ENCODE results near the gene LGR4. TPM values are rescaled to one million over a fixed set of nuclear protein-coding genes. Genes with fewer than 3 reads are reported as not detected.
"Not testable (repeated sequence)": the region's sequence is repeated elsewhere in the genome, so short reads cannot be mapped to it uniquely, and the experiment has no call there.

The LGR4 gene
- total and polyA plus RNA-seq, 11 donors, result 7.4 to 39.1 (median 28.3) TPM

DNA sequence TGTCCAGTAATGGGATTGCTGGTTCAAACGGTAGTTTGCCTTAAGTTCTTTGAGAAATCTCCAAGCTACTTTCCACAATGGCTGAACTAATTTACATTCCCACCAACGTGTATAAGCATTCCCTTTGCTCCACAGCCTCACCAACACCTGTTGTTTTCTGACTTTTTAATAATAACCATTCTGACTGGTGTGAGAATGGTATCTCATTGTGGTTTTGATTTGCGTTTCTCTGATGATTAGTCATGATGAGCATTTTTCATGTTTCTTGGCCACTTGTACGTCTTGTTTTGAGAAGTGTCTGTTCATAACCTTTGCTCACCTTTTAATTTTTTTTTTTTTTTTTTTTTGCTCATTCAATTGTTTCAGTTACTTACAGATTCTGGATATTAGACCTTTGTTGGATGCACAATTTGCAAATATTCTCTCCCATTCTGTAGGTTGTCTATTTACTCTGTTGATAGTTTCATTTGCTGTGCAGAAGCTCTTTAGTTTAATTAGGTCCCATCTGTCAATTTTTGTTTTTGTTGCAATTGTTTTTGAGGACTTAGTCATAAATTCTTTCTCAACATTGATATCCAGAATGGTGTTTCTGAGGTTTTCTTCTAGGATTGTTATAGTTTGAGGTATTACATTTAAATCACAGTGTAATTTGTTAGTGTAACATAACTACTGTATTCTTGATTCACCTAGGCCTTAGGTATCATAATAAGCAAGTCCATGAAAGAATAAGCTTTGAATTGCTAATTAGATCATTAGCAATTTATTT, 142.5 kb downstream of the LGR4 start:
- ATAC-seq, result no peak
- peaks cover 0 to 10% (median 0%) of the 10 kb centered on the region in 12 donors for H3K9me3 ChIP-seq
- DNase-seq, result no peak
- intact Hi-C loops (cut with DNase I), result no loop called here
- no peaks in the 10 kb centered on the region for H3K4me1 ChIP-seq
- H3K4me3 ChIP-seq, result no peak overlapping the region
- no peaks in the 10 kb centered on the region for H3K36me3 ChIP-seq
- no peaks in the 10 kb centered on the region for H3K27me3 ChIP-seq
- 95 to 97% (median 96%) methylated on average over 4 of the region's 4 CpGs for WGBS, 4 donors
- no peak for TF ChIP-seq POLR2A (IDR thresholded peaks at IDR 0.05)
- TF ChIP-seq, protein P1, sequence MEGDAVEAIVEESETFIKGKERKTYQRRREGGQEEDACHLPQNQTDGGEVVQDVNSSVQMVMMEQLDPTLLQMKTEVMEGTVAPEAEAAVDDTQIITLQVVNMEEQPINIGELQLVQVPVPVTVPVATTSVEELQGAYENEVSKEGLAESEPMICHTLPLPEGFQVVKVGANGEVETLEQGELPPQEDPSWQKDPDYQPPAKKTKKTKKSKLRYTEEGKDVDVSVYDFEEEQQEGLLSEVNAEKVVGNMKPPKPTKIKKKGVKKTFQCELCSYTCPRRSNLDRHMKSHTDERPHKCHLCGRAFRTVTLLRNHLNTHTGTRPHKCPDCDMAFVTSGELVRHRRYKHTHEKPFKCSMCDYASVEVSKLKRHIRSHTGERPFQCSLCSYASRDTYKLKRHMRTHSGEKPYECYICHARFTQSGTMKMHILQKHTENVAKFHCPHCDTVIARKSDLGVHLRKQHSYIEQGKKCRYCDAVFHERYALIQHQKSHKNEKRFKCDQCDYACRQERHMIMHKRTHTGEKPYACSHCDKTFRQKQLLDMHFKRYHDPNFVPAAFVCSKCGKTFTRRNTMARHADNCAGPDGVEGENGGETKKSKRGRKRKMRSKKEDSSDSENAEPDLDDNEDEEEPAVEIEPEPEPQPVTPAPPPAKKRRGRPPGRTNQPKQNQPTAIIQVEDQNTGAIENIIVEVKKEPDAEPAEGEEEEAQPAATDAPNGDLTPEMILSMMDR (IDR thresholded peaks at IDR 0.05), result no peak
- H3K27ac ChIP-seq, result no peak overlapping the region

DNA sequence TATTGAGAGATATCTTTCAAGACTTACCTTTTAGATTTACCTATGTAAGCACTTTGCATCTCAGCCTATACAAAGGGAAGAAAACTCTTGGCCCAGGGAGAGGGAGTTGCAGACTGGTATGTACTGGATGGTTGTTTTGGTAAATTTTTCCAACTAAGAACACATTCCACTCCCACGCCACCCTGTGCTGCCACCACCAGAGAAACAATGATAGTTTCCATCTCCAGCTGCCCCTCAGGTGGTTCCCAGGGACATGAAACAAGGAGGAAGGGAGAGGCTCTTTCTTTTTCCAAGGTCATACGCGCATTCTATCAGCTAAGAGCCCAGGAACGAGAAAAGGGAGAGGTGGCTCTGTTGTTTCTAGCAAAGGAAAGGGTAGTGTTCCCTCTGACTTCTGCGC, 144.0 kb downstream of the LGR4 start:
- no peak overlapping the region for H3K27ac ChIP-seq
- no peaks in the 10 kb centered on the region for H3K27me3 ChIP-seq
- 85 to 90% (median 89%) methylated on average over 5 of the region's 5 CpGs for WGBS, 4 donors
- TF ChIP-seq POLR2A (IDR thresholded peaks at IDR 0.05), result no peak
- TF ChIP-seq, protein P1 (IDR thresholded peaks at IDR 0.05), result no peak
- intact Hi-C loops (cut with DNase I), result no loop called here
- no peak overlapping the region for H3K4me3 ChIP-seq
- no peaks in the 10 kb centered on the region for H3K4me1 ChIP-seq
- no peak for DNase-seq
- no peak for ATAC-seq
- H3K36me3 ChIP-seq, result no peaks in the 10 kb centered on the region
- H3K9me3 ChIP-seq, result peaks cover 0 to 10% (median 0%) of the 10 kb centered on the region in 12 donors

DNA sequence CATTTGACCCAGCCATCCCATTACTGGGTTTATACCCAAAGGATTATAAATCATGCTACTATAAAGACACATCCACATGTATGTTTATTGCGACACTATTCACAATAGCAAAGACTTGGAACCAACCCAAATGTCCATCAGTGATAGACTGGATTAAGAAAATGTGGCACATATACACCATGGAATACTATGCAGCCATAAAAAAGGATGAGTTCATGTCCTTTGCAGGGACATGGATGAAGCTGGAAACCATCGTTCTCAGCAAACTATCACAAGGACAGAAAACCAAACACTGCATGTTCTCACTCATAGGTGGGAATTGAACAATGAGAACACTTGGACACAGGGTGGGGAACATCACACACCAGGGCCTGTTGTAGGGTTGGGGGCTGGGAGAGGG, 145.5 kb downstream of the LGR4 start:
- H3K27ac ChIP-seq; ATAC-seq; H3K27me3 ChIP-seq; DNase-seq; H3K4me1 ChIP-seq; H3K9me3 ChIP-seq; intact Hi-C loops (cut with DNase I); H3K36me3 ChIP-seq; H3K4me3 ChIP-seq: not testable (repeated sequence)
- 92 to 100% (median 95%) methylated on average over 1 to 2 of the region's 2 CpGs for WGBS, 4 donors

DNA sequence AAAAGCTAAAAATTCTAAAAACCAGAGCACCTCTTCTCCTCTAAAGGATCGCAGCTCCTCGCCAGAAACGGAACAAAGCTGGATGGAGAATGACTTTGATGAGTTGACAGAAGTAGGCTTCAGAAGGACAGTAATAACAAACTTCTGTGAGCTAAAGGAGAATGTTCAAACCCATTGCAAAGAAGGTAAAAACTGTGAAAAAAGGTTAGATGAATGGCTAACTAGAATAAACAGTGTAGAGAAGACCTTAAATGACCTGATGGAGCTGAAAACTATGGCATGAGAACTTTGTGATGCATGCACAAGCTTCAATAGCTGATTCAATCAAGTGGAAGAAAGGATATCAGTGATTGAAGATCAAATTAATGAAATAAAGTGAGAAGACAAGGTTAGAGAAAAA, 150.4 kb downstream of the LGR4 start:
- H3K4me3 ChIP-seq; H3K4me1 ChIP-seq; H3K27ac ChIP-seq; DNase-seq; H3K36me3 ChIP-seq; H3K9me3 ChIP-seq; ATAC-seq; intact Hi-C loops (cut with DNase I); H3K27me3 ChIP-seq: not testable (repeated sequence)
- WGBS, 4 donors, result 84 to 97% (median 96%) methylated on average over 3 of the region's 3 CpGs

DNA sequence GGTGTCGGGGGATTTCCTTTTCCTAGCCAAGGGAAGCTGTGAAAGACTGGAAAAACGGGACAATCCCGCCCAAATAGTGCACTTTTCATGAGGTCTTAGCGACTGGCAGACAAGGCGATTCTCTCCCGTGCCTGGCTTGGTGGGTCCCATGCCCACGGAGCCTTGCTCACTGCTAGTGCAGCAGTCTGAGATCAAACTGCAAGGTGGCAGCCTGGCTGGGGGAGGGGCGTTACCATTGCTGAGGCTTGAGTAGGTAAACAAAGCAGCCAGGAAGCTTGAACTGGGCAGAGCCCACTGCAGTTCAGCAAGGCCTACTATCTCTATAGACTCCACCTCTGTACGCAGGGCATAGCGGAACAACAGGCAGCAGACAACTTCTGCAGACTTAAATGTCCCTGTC, 151.2 kb downstream of the LGR4 start:
- H3K36me3 ChIP-seq; H3K27ac ChIP-seq; H3K27me3 ChIP-seq; DNase-seq; intact Hi-C loops (cut with DNase I); H3K9me3 ChIP-seq; H3K4me1 ChIP-seq; ATAC-seq; H3K4me3 ChIP-seq: not testable (repeated sequence)
- WGBS, 4 donors, result 88 to 94% (median 92%) methylated on average over 10 of the region's 10 CpGs

DNA sequence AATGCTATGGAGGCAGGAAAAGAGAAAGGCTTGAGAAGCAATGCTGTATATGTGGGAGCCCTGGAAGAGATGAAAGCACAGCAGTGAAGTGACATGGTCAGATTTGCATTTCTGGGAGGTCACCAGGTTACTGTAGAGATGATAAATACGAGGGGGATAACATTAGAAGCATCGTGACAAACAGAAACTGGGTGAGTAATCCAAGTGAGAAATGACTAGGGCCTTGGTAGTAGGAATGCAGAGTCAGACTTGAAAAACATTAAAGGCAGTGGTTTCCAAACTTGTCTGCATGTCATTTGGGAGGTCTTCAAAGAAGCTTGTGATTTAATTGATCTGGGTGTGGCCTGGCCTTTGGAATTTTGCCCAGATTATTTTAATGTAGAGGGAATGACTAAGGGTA, 153.5 kb downstream of the LGR4 start:
- no peak for ATAC-seq
- intact Hi-C loops (cut with DNase I), result no loop called here
- H3K27ac ChIP-seq, result no peak overlapping the region
- DNase-seq, result no peak
- no peaks in the 10 kb centered on the region for H3K36me3 ChIP-seq
- no peaks in the 10 kb centered on the region for H3K9me3 ChIP-seq
- 56 to 63% (median 62%) methylated on average over 2 of the region's 2 CpGs for WGBS, 4 donors
- no peaks in the 10 kb centered on the region for H3K4me1 ChIP-seq
- TF ChIP-seq, protein P1 (IDR thresholded peaks at IDR 0.05), result no peak
- no peak for TF ChIP-seq POLR2A (IDR thresholded peaks at IDR 0.05)
- H3K4me3 ChIP-seq, result no peak overlapping the region
- no peaks in the 10 kb centered on the region for H3K27me3 ChIP-seq

Measured in heart left ventricle (tissue), 16 donors.